ENCODE results near the gene LRIG3.
A peak's percentile ranks its signal among the peaks of the same experiment; 100 is the strongest.
"Not testable (repeated sequence)": the region's sequence is repeated elsewhere in the genome, so short reads cannot be mapped to it uniquely, and the experiment has no call there.

LRIG3 gene

GRCh38 chr12:58931518-58931917 is 11.2 kb upstream of the LRIG3 start:
- DNase-seq = no peak

- no peak for DNase-seq
These were observed 10.5 kb upstream of the LRIG3 start for GRCh38 chr12:58930770-58931324.

GRCh38 chr12:58927120-58927519 is 6.8 kb upstream of the LRIG3 start:
- DNase-seq = no peak

- DNase-seq = no peak
These were observed 6.3 kb upstream of the LRIG3 start for GRCh38 chr12:58926586-58926985.

- no peak for DNase-seq
These were observed 5.4 kb upstream of the LRIG3 start for GRCh38 chr12:58925751-58926150.

- DNase-seq = no peak
These were observed 4.9 kb upstream of the LRIG3 start for GRCh38 chr12:58925111-58925611.

DNA sequence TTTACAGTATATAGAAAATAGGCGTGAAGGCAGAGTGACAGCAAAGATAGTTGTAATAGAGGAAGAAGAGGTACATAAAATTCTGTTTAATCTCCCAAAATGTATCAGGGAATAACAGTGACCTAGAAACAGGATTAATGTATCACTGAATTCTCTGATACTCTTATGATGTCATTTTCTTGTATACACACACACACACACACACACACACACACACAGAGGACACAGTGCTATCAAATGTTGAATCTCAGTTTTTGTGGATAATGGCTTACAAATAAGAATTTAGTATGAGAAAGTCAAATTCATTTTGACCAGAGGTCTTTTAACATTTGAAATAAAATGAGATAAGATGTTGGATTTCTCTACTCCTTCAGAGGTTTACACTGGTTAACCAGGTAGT is 4.3 kb upstream of the LRIG3 start:
- DNase-seq = no peak

DNA sequence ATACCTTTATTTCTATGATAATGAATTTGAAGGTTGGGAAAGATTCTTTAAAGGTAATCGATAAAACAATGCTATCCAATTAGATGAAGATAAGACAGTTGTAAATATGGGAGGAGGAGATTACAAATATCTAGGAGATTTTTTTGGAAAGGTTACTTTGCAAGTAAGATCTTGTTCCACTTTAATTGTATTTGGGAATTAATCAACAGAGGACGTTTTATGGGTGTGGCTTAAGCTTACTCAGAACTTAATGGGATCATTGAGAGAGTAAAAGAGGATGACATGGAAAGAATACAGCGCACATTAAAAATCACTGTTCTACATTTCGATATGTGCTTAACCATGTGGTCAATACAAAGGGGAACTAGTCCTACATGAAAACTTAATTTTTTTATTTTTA is 3.5 kb upstream of the LRIG3 start:
- DNase-seq = no peak

DNA sequence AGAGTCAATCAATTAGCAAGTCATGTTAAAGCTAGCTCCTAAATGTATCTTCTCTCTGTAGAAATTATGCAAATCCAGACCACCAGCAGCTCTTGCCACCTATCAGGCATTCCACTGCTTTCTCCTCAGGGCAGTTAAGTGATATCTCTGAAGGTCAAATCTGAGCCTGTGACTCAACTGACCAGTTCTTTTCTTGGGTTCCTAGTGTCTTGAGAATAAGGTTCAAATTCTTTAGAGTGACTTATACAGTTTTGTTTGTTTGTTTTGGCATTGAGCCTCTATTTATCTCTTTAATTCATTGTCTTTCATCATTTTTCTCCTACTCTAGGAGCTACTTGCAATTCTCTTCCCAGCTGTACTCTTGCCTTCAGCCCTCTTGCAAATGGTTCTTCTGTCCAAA is 2.5 kb upstream of the LRIG3 start:
- DNase-seq = no peak

DNA sequence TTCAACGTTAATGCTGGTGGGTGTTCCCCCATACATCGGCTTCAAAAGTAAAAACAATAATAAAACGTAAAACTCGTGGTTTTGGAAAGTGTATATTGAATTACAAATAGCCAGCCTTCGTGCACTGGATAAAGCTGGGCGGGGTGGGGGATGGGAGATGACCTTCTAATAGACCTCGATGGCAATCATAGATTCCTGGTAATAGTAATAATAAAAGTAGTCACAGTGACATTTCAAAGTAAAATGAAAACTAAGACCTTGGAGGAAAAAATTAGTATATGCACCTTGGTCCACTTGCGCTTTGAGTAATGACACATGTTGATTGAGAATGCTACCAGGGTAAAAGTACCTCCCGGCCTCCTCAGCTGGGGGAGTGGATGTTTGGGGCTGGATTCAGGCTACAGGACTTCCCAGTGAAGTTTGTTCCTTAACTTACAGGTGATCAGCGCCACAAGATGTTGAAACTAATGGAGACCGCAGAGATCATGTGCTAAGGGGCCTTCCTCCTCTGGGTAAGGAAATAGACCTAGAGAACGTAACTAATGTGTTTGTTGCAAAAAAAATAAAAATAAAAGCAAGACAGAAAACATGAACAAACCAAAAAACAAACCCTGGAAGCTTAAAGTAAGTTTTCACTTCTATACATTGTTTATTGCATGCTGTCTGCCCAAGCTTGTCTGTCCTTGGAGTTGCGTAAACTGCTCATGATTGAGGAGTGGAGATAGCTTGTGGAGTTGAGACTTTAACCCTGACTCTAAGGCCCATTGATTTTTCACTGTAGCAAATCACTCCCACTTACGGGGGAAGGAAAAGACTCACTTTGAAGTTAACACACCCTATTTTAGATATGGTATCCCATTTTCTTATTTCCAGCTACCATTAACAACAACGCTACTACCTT is 907 bp upstream of the LRIG3 start:
- DNase-seq = no peak

GRCh38 chr12:58919231-58920101 is 838 bp downstream of the LRIG3 start:
- no peak for DNase-seq

DNA sequence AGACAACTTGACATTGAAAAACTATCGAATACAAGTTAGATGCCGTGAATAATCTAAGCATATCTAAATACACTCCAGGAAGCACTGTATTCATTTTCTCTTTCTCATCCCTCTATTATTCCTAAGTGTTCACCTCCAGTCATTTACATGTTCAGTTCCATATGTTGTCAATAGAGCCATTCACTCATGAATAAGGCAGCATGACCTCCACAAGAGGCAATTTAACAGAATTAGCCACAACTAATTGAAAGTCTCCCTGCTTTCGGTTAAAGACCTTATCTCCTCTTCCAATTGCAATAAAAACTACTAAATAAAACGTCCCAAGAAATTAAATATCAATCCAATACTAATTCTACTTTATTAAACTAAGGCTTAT is 1.8 kb downstream of the LRIG3 start:
- no peak for DNase-seq

- DNase-seq = no peak
These were observed 2.4 kb downstream of the LRIG3 start for GRCh38 chr12:58917699-58918468.

DNA sequence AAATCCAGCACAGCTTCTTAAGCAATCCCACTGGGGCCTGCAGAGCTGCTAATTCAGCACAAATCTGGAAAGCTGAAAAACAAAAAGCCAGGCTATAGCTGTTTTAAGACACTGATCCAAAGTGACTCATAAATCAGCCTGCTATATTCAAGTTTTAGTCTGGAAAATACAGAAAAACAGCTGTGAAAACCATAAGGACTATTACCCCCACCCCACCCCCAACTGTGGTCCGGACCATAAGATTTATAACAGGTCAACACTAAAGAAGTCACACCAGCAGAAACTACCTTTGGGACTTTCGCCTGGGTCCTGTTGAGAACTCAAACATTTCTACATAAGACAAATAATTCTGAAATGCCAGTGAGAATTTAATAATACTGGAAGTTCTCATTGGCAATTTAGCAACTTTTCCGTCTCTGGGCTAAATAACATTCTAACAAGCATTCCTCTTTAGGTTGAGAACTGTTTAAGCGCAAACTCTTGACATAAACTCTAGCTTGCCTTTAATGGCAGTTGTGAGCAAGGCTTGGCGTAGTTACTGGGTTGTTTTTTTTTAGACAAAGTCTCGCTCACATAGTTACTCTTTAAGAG is 3.3 kb downstream of the LRIG3 start:
- DNase-seq = no peak

GRCh38 chr12:58916161-58916621 is 4.1 kb downstream of the LRIG3 start:
- DNase-seq = no peak

DNA sequence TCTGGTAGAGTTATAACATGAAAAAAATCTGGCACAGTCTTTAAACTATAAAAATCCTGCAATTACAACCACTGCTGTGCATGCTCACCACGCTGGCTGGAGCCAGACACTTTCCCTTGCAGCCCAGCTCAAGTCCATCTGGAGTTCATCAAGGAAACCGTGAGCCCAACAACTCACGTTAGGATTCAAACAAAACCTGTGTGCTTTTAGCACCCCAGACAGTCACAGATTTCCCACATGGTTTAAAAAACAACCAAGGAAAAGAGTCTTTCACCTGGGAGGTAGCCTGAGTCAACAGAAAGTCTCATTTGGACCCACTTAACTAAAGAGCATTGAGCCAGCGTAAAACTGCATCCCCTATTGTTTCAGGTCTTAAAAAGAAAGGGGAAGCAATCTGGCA is 4.7 kb downstream of the LRIG3 start:
- peak in 1 of 2 experiments; percentile 27 for DNase-seq

DNA sequence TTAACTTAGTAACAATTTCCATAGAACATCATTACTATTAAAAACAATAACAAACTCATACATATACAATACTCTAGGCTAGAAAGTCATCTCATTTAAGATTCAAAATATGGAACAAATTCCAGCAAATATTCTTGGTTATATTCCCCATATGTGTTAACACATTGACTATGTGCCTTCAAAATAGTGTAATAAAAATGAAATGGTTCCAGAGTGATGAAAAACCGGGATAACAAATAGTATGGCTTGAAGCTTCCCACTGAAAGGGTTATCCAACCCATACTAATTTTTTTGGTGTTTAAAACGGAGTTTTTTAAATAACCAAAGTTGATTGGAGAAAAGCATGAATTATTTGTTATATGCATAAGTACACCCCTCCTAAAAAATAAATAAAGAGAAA is 5.3 kb downstream of the LRIG3 start:
- DNase-seq = no peak

- no peak for DNase-seq
These were observed 5.8 kb downstream of the LRIG3 start for GRCh38 chr12:58914457-58914856.

- DNase-seq = no peak
These were observed 12.9 kb downstream of the LRIG3 start for GRCh38 chr12:58907391-58907790.

DNA sequence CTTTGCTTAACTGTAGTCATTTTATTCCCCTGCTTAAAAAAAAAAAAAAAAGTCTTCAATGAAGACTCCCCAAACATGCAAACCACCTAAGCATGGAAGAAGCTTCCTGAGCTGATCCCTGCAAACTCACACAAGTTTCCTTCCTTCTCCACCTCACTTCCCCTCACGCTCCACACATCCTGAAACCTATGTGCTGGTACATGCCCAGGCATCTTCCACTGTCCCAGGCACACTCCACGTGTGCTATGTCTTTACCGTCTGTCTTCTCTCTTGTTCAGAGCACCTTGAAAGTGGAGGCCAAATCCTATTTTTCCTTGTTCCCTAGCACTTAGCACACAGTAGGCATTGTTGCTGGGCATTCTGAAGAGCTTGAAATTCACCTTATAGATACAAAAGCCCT is 13.4 kb downstream of the LRIG3 start:
- DNase-seq = no peak

DNA sequence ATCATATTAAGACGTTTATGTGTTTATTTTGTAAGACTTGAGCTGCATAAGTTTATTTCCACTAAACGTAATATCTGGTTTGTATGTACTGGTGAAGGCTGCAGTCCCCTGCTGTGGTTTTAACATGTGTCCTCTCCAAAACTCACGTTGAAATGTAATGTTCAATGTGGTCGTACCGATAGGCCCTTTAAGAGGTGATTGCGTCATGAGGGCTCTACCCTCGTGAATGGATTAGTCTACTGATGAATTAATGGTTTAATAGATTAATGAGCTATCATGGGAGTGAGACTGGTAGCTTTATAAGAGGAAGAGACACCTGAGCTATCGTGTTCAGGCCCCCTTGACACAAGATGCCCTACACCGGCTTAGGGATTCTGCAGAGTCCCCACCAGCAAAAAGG is 14.9 kb downstream of the LRIG3 start:
- no peak for DNase-seq

DNA sequence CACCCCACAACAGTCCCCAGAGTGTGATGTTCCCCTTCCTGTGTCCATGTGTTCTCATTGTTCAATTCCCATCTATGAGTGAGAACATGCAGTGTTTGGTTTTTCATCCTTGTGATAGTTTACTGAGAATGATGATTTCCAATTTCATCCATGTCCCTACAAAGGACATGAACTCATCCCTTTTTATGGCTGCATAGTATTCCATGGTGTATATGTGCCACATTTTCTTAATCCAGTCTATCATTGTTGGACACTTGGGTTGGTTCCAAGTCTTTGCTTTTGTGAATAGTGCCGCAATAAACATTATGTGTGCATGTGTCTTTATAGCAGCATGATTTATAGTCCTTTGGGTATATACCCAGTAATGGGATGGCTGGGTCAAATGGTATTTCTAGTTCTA is 17.6 kb downstream of the LRIG3 start:
- not testable (repeated sequence) for DNase-seq

Data from NCI-H1930 (cell line).